Tibial nerve (tissue), 3 donors: ENCODE data around the gene SPTBN4.
"Not testable (repeated sequence)": the region's sequence is repeated elsewhere in the genome, so short reads cannot be mapped to it uniquely, and the experiment has no call there.

Source experiments
- CTCF ChIP-seq, 5 experiments: fragments of 200-600 bp in 3 of 5; fragments of 450-650 bp in 2 of 5; sonication (generic) in 3 of 5; IDR thresholded peaks; one replicate each; pipeline ENCODE4 v1.5.1; 2016 to 2019; ENCODE audit warnings: antibody characterized with exemption in 5 of 5, mild to moderate bottlenecking in 3 of 5, moderate library complexity in 2 of 5
- POLR2A ChIP-seq, 2 donors: fragments of 450-650 bp; IDR thresholded peaks; one replicate each; pipeline ENCODE4 v1.6.1; 2017; ENCODE audit warnings: antibody characterized with exemption in 2 of 2, mild to moderate bottlenecking in 2 of 2, moderate library complexity in 2 of 2

DNA sequence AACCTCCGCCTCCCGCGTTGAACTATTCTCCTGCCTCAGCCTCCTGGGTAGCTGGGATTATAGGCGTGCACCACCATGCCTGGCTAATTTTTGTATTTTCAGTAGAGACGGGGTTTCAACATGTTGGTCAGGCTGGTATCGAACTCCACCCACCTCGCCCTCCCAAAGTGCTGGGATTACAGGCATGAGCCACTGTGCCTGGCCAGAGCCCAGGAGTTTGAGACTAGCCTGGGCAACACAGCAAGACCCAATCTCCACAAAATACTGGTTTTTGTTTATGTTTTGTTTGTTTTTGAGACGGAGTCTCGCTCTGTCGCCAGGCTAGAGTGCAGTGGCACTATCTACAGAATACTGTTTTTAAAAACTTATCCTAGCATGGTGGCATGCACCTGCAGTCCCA lies 36.6 kb upstream of the SPTBN4 start:
- TF ChIP-seq CTCF, POLR2A (IDR thresholded peaks at IDR 0.05): not testable (repeated sequence)
